Panc1 (cell line): ENCODE measurements around the gene ISCU. TPM values are rescaled to one million over a fixed set of nuclear protein-coding genes. Genes with fewer than 3 reads are reported as not detected.
A peak's percentile ranks its signal among the peaks of the same experiment; 100 is the strongest.

Source experiments
- ATAC-seq: fragments of 200-7000 bp; cut with Tn5 transposase; 2 replicates; pipeline ENCODE4 v1.9.1; 2020; ENCODE audit warnings: mild to moderate bottlenecking, moderate library complexity
- BruUV-seq: library from RNA; stranded (reverse); fragments of 400-500 nt; replicated peaks from 2 replicates; lab custom pipeline; 2021; lab: Mats Ljungman, UMichigan
- CTCF ChIA-PET: fragments of 300-600 bp; sonication (Branson Sonifier 250); formaldehyde crosslinking; loops from one replicate; lab custom pipeline; 2022; ENCODE audit warnings: antibody characterized with exemption; lab: Charles Lee
- POLR2A ChIA-PET: fragments of 300-600 bp; sonication (Branson Sonifier 250); formaldehyde crosslinking; loops from one replicate; lab custom pipeline; 2022; ENCODE audit warnings: antibody characterized with exemption; lab: Charles Lee
- DNase-seq: peaks from one replicate; pipeline ENCODE4 v3.0.0-alpha.2; 2010; ENCODE audit warnings: low read depth, low spot score
- H3K27ac ChIP-seq: 2 replicates; pipeline ENCODE4 v1.5.1; 2011; ENCODE audit warnings: mild to moderate bottlenecking, low read length, inconsistent platforms
- H3K27me3 ChIP-seq: fragments of 200-500 bp; sonication (Bioruptor generic); 2 replicates; pipeline ENCODE4 v1.6.0; 2014; ENCODE audit warnings: low read length, inconsistent platforms; ENCODE audit not compliant: control insufficient read depth, insufficient read depth
- H3K36me3 ChIP-seq: fragments of 200-500 bp; sonication (Bioruptor generic); 2 replicates; pipeline ENCODE4 v1.5.1; 2014; ENCODE audit warnings: inconsistent platforms, mild to moderate bottlenecking, low read length, moderate library complexity; ENCODE audit not compliant: control insufficient read depth, insufficient read depth
- H3K4me1 ChIP-seq: 2 replicates; pipeline ENCODE4 v1.5.1; 2011; ENCODE audit warnings: inconsistent platforms, mild to moderate bottlenecking, low read length, moderate library complexity; ENCODE audit not compliant: control insufficient read depth, insufficient read depth
- H3K4me3 ChIP-seq, 2 experiments: 2 replicates each; pipeline ENCODE4 v1.5.1; 2011 to 2012; ENCODE audit warnings: low read depth in 2 of 2, low read length in 2 of 2, mild to moderate bottlenecking in 2 of 2, inconsistent platforms in 1 of 2, moderate library complexity in 1 of 2
- H3K9me3 ChIP-seq: fragments of 200-500 bp; sonication (Bioruptor generic); 2 replicates; pipeline ENCODE4 v1.5.1; 2014; ENCODE audit warnings: low read depth, mild to moderate bottlenecking, inconsistent platforms, low read length, moderate library complexity; ENCODE audit not compliant: control insufficient read depth, insufficient read depth
- CTCF ChIP-seq: fragments of 450-650 bp; IDR thresholded peaks from 2 replicates; pipeline ENCODE4 v1.5.1; 2017; ENCODE audit warnings: mild to moderate bottlenecking
- POLR2AphosphoS5 ChIP-seq: IDR thresholded peaks from 2 replicates; pipeline ENCODE4 v1.6.1; 2012; ENCODE audit warnings: mild to moderate bottlenecking, low read depth, low read length, moderate library complexity
- SIN3A ChIP-seq: IDR thresholded peaks from 2 replicates; pipeline ENCODE4 v1.6.1; 2012; ENCODE audit warnings: low read depth, mild to moderate bottlenecking, low read length, moderate library complexity, borderline replicate concordance; ENCODE audit not compliant: insufficient read depth
- TCF7L2 ChIP-seq: IDR thresholded peaks from 2 replicates; pipeline ENCODE4 v1.6.1; 2011; ENCODE audit warnings: mild to moderate bottlenecking, low read depth, low read length, inconsistent platforms
- in situ Hi-C: cut with HindIII; loops from 2 replicates; pipeline ENCODE4 v1.10.0; 2016; ENCODE audit warnings: low sequenced_read_pairs, low pct_unique_long_range_greater_than_20kb
- intact Hi-C: fragments of 100-400 bp; cut with micrococcal nuclease; formaldehyde crosslinking; loops from one replicate; pipeline ENCODE4 v1.10.0; 2022; ENCODE audit not compliant: unreplicated experiment
- total RNA-seq: library from RNA; stranded (reverse); gene quantifications from one replicate; pipeline ENCODE4 v1.2.1, GENCODE V29; 2021; ENCODE audit not compliant: unreplicated experiment
- TF ChIP-seq, protein P1 (sequence below), 2 experiments: IDR thresholded peaks; 2 replicates each; pipeline ENCODE4 v1.6.1; 2011 to 2012; ENCODE audit warnings: low read depth in 2 of 2, control low read depth in 1 of 2, low read length in 1 of 2, mild to moderate bottlenecking in 1 of 2, moderate library complexity in 1 of 2; ENCODE audit not compliant: insufficient read depth in 1 of 2

ISCU gene
- total RNA-seq, 1 experiment from 2014 or later = 66.1 TPM

GRCh38 chr12:108564724-108565123 is 2.3 kb downstream of the ISCU start:
- ChIA-PET CTCF (interaction anchor here (2.8 kb wide), 1 partner anchor 53 kb away, joined by 17 read pairs; no protein-coding TSS in a partner anchor), POLR2A (no interaction called here)
- no peak for TF ChIP-seq CTCF
- TF ChIP-seq, protein P1, sequence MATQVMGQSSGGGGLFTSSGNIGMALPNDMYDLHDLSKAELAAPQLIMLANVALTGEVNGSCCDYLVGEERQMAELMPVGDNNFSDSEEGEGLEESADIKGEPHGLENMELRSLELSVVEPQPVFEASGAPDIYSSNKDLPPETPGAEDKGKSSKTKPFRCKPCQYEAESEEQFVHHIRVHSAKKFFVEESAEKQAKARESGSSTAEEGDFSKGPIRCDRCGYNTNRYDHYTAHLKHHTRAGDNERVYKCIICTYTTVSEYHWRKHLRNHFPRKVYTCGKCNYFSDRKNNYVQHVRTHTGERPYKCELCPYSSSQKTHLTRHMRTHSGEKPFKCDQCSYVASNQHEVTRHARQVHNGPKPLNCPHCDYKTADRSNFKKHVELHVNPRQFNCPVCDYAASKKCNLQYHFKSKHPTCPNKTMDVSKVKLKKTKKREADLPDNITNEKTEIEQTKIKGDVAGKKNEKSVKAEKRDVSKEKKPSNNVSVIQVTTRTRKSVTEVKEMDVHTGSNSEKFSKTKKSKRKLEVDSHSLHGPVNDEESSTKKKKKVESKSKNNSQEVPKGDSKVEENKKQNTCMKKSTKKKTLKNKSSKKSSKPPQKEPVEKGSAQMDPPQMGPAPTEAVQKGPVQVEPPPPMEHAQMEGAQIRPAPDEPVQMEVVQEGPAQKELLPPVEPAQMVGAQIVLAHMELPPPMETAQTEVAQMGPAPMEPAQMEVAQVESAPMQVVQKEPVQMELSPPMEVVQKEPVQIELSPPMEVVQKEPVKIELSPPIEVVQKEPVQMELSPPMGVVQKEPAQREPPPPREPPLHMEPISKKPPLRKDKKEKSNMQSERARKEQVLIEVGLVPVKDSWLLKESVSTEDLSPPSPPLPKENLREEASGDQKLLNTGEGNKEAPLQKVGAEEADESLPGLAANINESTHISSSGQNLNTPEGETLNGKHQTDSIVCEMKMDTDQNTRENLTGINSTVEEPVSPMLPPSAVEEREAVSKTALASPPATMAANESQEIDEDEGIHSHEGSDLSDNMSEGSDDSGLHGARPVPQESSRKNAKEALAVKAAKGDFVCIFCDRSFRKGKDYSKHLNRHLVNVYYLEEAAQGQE (IDR thresholded peaks at IDR 0.05; ENCODE audit: insufficient read depth in 1 of 2, low read depth in 2 of 2, low read length in 1 of 2) = no peak
- no peak for TF ChIP-seq TCF7L2
- no peak for TF ChIP-seq SIN3A
- TF ChIP-seq POLR2AphosphoS5 = no peak
- Histone ChIP-seq H3K4me3 (no peak overlapping the region), H3K36me3 (peaks cover 37% of the 10 kb centered on the region), H3K27ac (peak overlapping the region; percentile 84), H3K27me3 (no peaks in the 10 kb centered on the region), H3K4me1 (peaks cover 22% of the 10 kb centered on the region), H3K9me3 (no peaks in the 10 kb centered on the region)
- DNase-seq (no peak), ATAC-seq (no peak)
- intact Hi-C loops (loop anchor here (5.0 kb wide), 1 partner anchor 528 kb away; the partner anchor contains the start of gene ALKBH2), in situ Hi-C loops (no loop called here)
- BruUV-seq = no TSS peak

DNA sequence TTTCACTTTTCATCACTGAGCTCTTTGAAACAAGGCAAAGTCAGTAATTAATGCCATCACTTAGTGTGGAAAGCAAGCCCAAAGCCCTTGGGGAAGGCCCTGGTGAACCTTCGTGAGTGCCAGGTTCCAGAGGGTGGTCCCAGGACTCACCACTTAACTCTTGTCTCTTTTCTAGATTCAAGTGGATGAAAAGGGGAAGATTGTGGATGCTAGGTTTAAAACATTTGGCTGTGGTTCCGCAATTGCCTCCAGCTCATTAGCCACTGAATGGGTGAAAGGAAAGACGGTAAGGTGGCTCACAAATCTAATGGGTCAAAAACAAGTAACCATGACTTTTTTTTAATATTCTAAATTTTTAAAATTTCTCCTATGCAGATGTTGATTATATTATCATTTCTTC is 2.8 kb downstream of the ISCU start:
- CTCF ChIA-PET = interaction anchor here (2.8 kb wide), 1 partner anchor 53 kb away, joined by 17 read pairs; no protein-coding TSS in a partner anchor
- Histone ChIP-seq H3K27ac (peak overlapping the region; percentile 84; the same call in 1 of the 2 replicates), H3K27me3 (no peaks in the 10 kb centered on the region), H3K4me1 (peaks cover 19% of the 10 kb centered on the region), H3K9me3 (no peaks in the 10 kb centered on the region), H3K36me3 (peaks cover 36% of the 10 kb centered on the region), H3K4me3 (no peak overlapping the region)
- POLR2A ChIA-PET = no interaction called here
- intact Hi-C loops = no loop called here
- no peak for TF ChIP-seq POLR2AphosphoS5
- in situ Hi-C loops = no loop called here
- no peak for DNase-seq
- ATAC-seq = no peak
- BruUV-seq = no TSS peak

DNA sequence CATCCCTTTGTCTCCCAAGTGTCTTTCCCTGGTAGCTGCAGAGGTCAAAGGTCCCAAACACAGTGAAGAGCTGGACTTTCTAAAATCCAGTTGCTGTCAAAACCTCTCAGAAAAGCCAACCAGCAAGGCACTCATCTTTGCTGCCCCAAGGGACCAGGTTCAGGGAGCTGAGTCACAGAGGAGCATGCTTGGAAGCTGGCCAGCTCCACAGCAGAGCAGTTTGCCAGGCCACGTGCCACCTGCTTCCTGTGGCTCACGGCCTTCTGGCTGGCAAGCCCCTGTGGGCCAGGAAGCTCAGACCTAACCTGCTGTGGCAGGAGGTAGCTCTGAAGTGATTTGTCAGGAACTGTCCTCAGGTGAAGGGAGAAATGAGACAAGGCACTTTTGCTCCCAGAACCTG is 3.6 kb downstream of the ISCU start:
- CTCF ChIA-PET = interaction anchor here (2.8 kb wide), 1 partner anchor 52 kb away, joined by 17 read pairs; no protein-coding TSS in a partner anchor
- H3K27me3 ChIP-seq = no peaks in the 10 kb centered on the region
- H3K4me1 ChIP-seq = peaks cover 19% of the 10 kb centered on the region
- TF ChIP-seq SIN3A = no peak
- TF ChIP-seq, protein P1 (IDR thresholded peaks at IDR 0.05; ENCODE audit: insufficient read depth in 1 of 2, low read depth in 2 of 2, low read length in 1 of 2) = no peak
- TF ChIP-seq POLR2AphosphoS5 = no peak
- no peak for TF ChIP-seq CTCF
- no peak for TF ChIP-seq TCF7L2
- peak overlapping the region; percentile 39; the same call in 1 of the 2 replicates for H3K27ac ChIP-seq
- no peak overlapping the region for H3K4me3 ChIP-seq
- H3K36me3 ChIP-seq = peaks cover 30% of the 10 kb centered on the region
- ATAC-seq (no peak), DNase-seq (peak; percentile 66)
- POLR2A ChIA-PET = no interaction called here
- in situ Hi-C loops (no loop called here), intact Hi-C loops (no loop called here)
- BruUV-seq = no TSS peak
- no peaks in the 10 kb centered on the region for H3K9me3 ChIP-seq
